Activated B cell treated with CpG ODN at 0.5 μM for 24 hours (primary cell): ENCODE measurements around the gene MECP2. TPM values are rescaled to one million over a fixed set of nuclear protein-coding genes. Genes with fewer than 3 reads are reported as not detected.

ENCODE experiments used
- ATAC-seq: fragments of 200-7000 bp; cut with Tn5 transposase; one replicate; pipeline ENCODE4 v1.10.0; 2021; ENCODE audit warnings: low read depth, mild to moderate bottlenecking, moderate library complexity
- CTCF ChIA-PET: fragments of 350-600 bp; sonication (Branson Sonifier 250); formaldehyde crosslinking; loops from one replicate; lab custom pipeline; 2021; ENCODE audit warnings: antibody characterized with exemption; lab: Charles Lee
- POLR2A ChIA-PET: fragments of 350-600 bp; sonication (Branson Sonifier 250); formaldehyde crosslinking; loops from one replicate; lab custom pipeline; 2021; ENCODE audit warnings: antibody characterized with exemption; lab: Charles Lee
- DNase-seq: peaks from one replicate; pipeline ENCODE4 v3.0.0; 2022
- H3K27ac Mint-ChIP-seq: one replicate; pipeline ENCODE4 v1.8.0; 2020; ENCODE audit warnings: mixed read lengths
- H3K27me3 Mint-ChIP-seq: one replicate; pipeline ENCODE4 v1.8.0; 2021; ENCODE audit warnings: mixed read lengths
- H3K36me3 Mint-ChIP-seq: one replicate; pipeline ENCODE4 v1.8.0; 2021; ENCODE audit warnings: low read depth, mixed read lengths
- H3K4me1 Mint-ChIP-seq: one replicate; pipeline ENCODE4 v1.8.0; 2021; ENCODE audit warnings: mixed read lengths
- H3K4me3 Mint-ChIP-seq: one replicate; pipeline ENCODE4 v1.8.0; 2020; ENCODE audit warnings: mild to moderate bottlenecking, mixed read lengths
- H3K9me3 Mint-ChIP-seq: one replicate; pipeline ENCODE4 v1.8.0; 2020; ENCODE audit warnings: mixed read lengths
- CTCF ChIP-seq: fragments of 200-600 bp; IDR thresholded peaks from one replicate; pipeline ENCODE4 v1.8.0; 2022; ENCODE audit warnings: antibody characterized with exemption, mild to moderate bottlenecking
- intact Hi-C: fragments of 100-400 bp; cut with micrococcal nuclease; formaldehyde crosslinking; loops from one replicate; pipeline ENCODE4 v1.15.1; 2024
- total RNA-seq: library from RNA; stranded (reverse); gene quantifications from 2 replicates; pipeline ENCODE4 v1.2.3, GENCODE V29; 2022

The MECP2 gene
- total RNA-seq, 1 donor from 2014 or later = 69.0 TPM

DNA sequence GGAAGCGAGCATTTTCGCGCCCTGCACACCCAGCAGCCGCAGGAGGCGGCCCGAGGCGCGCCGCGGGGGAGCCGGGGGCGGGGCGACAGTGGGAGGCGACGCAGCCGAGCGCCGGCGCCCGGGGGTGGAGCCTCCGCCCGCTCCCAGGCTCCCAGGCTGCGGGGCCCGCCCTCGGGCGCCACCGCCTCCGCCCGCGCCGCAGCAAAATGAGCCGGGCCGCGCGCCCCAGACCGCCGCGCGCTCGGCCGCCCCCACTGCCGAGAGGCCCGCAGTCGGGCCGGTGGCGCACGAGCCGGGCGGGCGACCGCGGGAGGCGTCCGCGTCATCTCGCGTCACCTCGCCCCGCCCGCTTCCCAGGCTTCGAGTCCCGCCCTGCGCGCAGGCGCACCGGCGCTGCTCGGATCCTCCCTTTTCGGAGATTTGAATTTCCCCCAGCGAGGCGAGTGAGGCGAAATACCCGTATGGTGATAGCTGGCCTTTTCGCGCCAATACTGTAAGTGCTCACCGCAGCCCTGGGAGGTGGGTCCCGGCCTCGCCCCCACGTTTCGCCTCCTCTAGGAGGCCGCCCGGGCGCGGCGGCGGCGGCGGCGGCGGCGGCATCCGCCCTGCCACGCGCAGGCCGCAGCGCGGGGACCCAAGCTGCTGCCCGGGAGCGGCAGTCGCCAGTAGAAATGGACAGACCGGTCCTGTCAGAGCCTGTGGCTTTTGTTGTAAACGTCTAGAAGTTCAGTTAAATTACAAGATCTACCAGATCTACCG, 125.0 kb downstream of the MECP2 start, which contains the start of gene TMEM187:
Gene TMEM187, plus strand, starts transcription at position 387 of the 759 bp plus-strand sequence. CDS start 9,309 bp downstream, outside the sequence.
- Mint-ChIP-seq H3K4me1 (peaks cover 36% of the 10 kb centered on the region), H3K27ac (peak within 1 kb of the TSS; percentile 100), H3K36me3 (peaks cover 12% of the 10 kb centered on the region), H3K4me3 (peak within 1 kb of the TSS; percentile 100), H3K27me3 (no peaks in the 10 kb centered on the region), H3K9me3 (no peaks in the 10 kb centered on the region)
- POLR2A ChIA-PET = interaction anchor here (0.9 to 8.1 kb wide), 9 partner anchors 9 to 406 kb away, joined by 3 to 114 read pairs (median 11); partner anchors contain the start of genes ARHGAP4, EMD, IRAK1 and NAA10
- ATAC-seq (peak; percentile 60), DNase-seq (peak; percentile 75)
- intact Hi-C loops = loop anchor here (1.0 kb wide), 2 partner anchors 12 to 178 kb away; partner anchors contain the start of genes IDH3G and SSR4
- no peak for TF ChIP-seq CTCF
- CTCF ChIA-PET = interaction anchor here (1.9 kb wide), 1 partner anchor 25 kb away, joined by 6 read pairs; no protein-coding TSS in a partner anchor

Other genes with a start within 250 kb of the MECP2 start
- gene L1CAM, start 211.5 kb downstream of the MECP2 start, total RNA-seq = 7.3 and 11.0 TPM in 2 replicates
- gene AVPR2, start 193.0 kb downstream of the MECP2 start, total RNA-seq = not detected in 2 replicates
- 151 and 158 TPM in 2 replicates for gene ARHGAP4, start 171.5 kb downstream of the MECP2 start, total RNA-seq
- 94.8 and 109 TPM in 2 replicates for gene NAA10, start 162.7 kb downstream of the MECP2 start, total RNA-seq
- 14.5 and 20.2 TPM in 2 replicates for gene RENBP, start 153.1 kb downstream of the MECP2 start, total RNA-seq
- 72.5 and 79.4 TPM in 2 replicates for gene HCFC1, start 125.9 kb downstream of the MECP2 start, total RNA-seq
- 2.0 and 2.9 TPM in 2 replicates for gene TMEM187, start 125.0 kb downstream of the MECP2 start, total RNA-seq
- gene IRAK1, start 77.8 kb downstream of the MECP2 start, total RNA-seq = 134 and 146 TPM in 2 replicates
- gene OPN1LW, start 46.5 kb upstream of the MECP2 start, total RNA-seq = not detected in 2 replicates
- gene OPN1MW, start 84.9 kb upstream of the MECP2 start, total RNA-seq = not detected in 2 replicates
- gene OPN1MW2, start 122.0 kb upstream of the MECP2 start, total RNA-seq = not detected in 2 replicates
- not detected in 2 replicates for gene OPN1MW3, start 159.9 kb upstream of the MECP2 start, total RNA-seq
- gene TEX28, start 197.4 kb upstream of the MECP2 start, total RNA-seq = not detected in 2 replicates
- gene TKTL1, start 198.1 kb upstream of the MECP2 start, total RNA-seq = not detected in 2 replicates